Retinal pigment epithelial cell (primary cell): ENCODE data around the gene HSPA14.
"Not testable (repeated sequence)": the region's sequence is repeated elsewhere in the genome, so short reads cannot be mapped to it uniquely, and the experiment has no call there.

ENCODE experiments used
- DNase-seq: peaks from one replicate; pipeline ENCODE4 v3.0.0-alpha.2; 2010; ENCODE audit warnings: low read depth
- H3K4me3 ChIP-seq: 2 replicates; pipeline ENCODE4 v1.5.1; 2011; ENCODE audit warnings: mild to moderate bottlenecking, low read length, control low read depth, moderate library complexity
- CTCF ChIP-seq: conservative IDR thresholded peaks from 2 replicates; pipeline ENCODE4 v1.5.1; 2011; ENCODE audit warnings: low read depth, low read length, control low read depth, inconsistent platforms

The HSPA14 gene

GRCh38 chr10:14889318-14889717, 51.2 kb downstream of the HSPA14 start:
- peak; percentile 44 for TF ChIP-seq CTCF
- DNase-seq, result no peak
- no peak overlapping the region for H3K4me3 ChIP-seq

DNA sequence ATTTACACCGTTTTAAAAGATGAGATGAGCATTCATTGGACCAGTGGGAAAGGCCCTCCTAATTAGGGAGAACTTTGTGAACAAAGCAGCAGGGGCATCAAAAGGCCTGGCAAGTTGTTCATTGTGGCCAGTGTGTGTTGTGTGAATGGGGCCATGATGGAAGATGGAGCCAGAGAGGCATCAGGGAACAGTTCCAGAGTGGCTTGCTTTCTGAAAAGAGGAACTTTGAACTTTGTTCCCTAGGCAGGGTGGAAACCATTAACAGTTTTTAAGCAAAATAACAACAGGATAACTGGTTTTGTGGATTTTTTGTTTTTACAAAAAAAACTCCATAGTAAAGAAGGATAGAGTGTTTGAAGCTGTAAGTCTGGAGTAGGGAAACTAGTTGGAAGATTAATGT, 53.0 kb downstream of the HSPA14 start:
- no peak for TF ChIP-seq CTCF
- no peak overlapping the region for H3K4me3 ChIP-seq
- DNase-seq, result no peak

DNA sequence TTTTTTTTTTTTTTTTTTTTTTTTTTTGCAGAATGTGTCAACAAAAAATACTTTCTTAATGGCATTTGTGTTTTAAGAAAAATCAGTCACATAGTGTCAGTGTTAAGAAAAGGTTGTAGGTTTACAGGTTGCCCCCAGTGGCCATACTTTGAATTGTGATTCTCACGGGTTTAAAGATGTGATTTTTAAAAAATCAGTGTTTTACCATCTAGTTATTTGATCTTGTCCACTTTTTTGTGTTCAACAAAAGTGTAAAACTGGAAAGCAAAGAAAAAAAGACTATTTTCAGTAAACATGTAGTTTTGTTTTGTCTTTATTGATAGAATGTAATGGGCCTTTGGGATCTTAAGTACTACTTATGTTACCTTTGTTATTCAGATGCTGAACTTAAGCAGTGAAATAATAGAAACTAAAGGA, 66.2 kb downstream of the HSPA14 start:
- no peak for DNase-seq
- no peak overlapping the region for H3K4me3 ChIP-seq
- peak; percentile 64 for TF ChIP-seq CTCF

DNA sequence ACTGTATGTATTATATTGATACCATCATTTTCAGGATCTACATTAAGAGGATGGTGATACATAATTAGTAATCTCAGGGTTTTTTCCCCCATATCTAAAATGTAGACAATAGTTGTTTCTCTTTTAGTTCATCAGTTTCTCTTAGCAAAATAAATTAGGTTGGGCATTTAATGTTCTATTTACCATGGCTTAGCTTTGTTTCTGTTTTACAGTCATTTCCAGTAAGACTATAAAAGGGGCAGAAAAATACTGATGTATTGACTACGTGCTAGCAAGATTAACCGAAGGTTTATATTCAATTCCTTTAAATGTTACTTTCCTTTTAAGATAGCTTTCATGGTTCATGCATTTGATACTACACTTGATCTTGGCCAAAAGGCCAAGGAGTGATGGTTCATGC, 66.8 kb downstream of the HSPA14 start:
- no peak for DNase-seq
- H3K4me3 ChIP-seq, result no peak overlapping the region
- no peak for TF ChIP-seq CTCF

DNA sequence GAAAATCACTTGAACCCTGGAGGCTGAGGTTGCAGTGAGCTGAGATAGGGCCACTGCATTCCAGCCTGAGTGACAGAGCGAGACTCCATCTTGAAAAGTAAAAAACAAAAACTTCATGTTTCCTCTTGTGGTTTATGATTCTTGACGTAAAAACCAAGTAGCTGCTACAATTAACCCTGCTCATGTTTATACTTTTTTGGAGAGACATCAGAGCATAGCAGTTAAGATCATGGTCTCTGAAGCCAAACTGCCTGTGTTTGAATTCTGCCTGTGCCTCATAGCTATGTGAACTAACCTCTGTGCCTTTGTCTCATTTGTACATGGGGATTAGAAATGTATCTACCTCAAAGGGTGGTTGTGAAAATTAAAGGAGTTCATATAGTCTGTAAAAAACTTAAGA, 67.8 kb downstream of the HSPA14 start:
- no peak overlapping the region for H3K4me3 ChIP-seq
- no peak for DNase-seq
- TF ChIP-seq CTCF, result no peak

- H3K4me3 ChIP-seq, result no peak overlapping the region
Measured at GRCh38 chr10:14906765-14907164, 68.7 kb downstream of the HSPA14 start.

GRCh38 chr10:14907591-14907990, 69.5 kb downstream of the HSPA14 start:
- not testable (repeated sequence) for DNase-seq, H3K4me3 ChIP-seq

More at GRCh38 chr10:14906765-14907164, 68.7 kb downstream of the HSPA14 start:
- no peak for TF ChIP-seq CTCF
- DNase-seq, result no peak

GRCh38 chr10:14909101-14909500, 71.0 kb downstream of the HSPA14 start:
- DNase-seq, result no peak
- no peak for TF ChIP-seq CTCF
- no peak overlapping the region for H3K4me3 ChIP-seq
